NCI-H2227 treated with DMSO at 0.1 percent for 48 hours (cell line): ENCODE data around the gene LARP4.
"Not testable (repeated sequence)": the region's sequence is repeated elsewhere in the genome, so short reads cannot be mapped to it uniquely, and the experiment has no call there.

Source experiments
- DNase-seq: peaks from one replicate; lab custom pipeline; 2025; lab: John Stamatoyannopoulos, UW

The LARP4 gene

GRCh38 chr12:50400638-50401499 lies at the start of gene LARP4:
Gene LARP4, plus strand, starts transcription at chr12:50400885. Its CDS starts 126 bp downstream, at chr12:50401011.
- DNase-seq, result peak; percentile 93

GRCh38 chr12:50351120-50352043 lies 49.3 kb upstream of the LARP4 start:
- DNase-seq, result no peak

GRCh38 chr12:50353404-50353803 lies 47.3 kb upstream of the LARP4 start:
- DNase-seq, result no peak

GRCh38 chr12:50353869-50354593 lies 46.7 kb upstream of the LARP4 start:
- no peak for DNase-seq

GRCh38 chr12:50354908-50355307 lies 45.8 kb upstream of the LARP4 start:
- no peak for DNase-seq

- DNase-seq, result no peak
Measured at GRCh38 chr12:50355365-50355764, 45.3 kb upstream of the LARP4 start.

- DNase-seq, result no peak
Measured at GRCh38 chr12:50362671-50363070, 38.0 kb upstream of the LARP4 start.

GRCh38 chr12:50363141-50363540 lies 37.5 kb upstream of the LARP4 start:
- no peak for DNase-seq

GRCh38 chr12:50365709-50366406 lies 34.8 kb upstream of the LARP4 start:
- no peak for DNase-seq

GRCh38 chr12:50370672-50371071 lies 30.0 kb upstream of the LARP4 start:
- DNase-seq, result not testable (repeated sequence)

GRCh38 chr12:50375802-50376201 lies 24.9 kb upstream of the LARP4 start:
- no peak for DNase-seq

- DNase-seq, result no peak
Measured at GRCh38 chr12:50380761-50381325, 19.8 kb upstream of the LARP4 start.

GRCh38 chr12:50387487-50387886 lies 13.2 kb upstream of the LARP4 start:
- DNase-seq, result no peak

GRCh38 chr12:50387972-50388478 lies 12.7 kb upstream of the LARP4 start:
- no peak for DNase-seq

- not testable (repeated sequence) for DNase-seq
Measured at GRCh38 chr12:50388793-50389192, 11.9 kb upstream of the LARP4 start.

- DNase-seq, result no peak
Measured at GRCh38 chr12:50390316-50390741, 10.4 kb upstream of the LARP4 start.

GRCh38 chr12:50394469-50395029 lies 6.1 kb upstream of the LARP4 start:
- no peak for DNase-seq

- DNase-seq, result no peak
Measured at GRCh38 chr12:50397117-50397650, 3.5 kb upstream of the LARP4 start.

GRCh38 chr12:50398931-50399330 lies 1.8 kb upstream of the LARP4 start:
- DNase-seq, result no peak

- no peak for DNase-seq
Measured at GRCh38 chr12:50400104-50400637, 514 bp upstream of the LARP4 start.
